Left cardiac atrium (tissue), 4 donors: ENCODE data around the gene PPP3CB. TPM values are rescaled to one million over a fixed set of nuclear protein-coding genes. Genes with fewer than 3 reads are reported as not detected.

ENCODE experiments used
- ATAC-seq, 2 donors: fragments of 200-7000 bp; cut with Tn5 transposase; one replicate each; pipeline ENCODE4 v1.9.1; 2020; ENCODE audit warnings: mild to moderate bottlenecking in 2 of 2, moderate library complexity in 2 of 2
- DNase-seq: peaks from one replicate; pipeline ENCODE4 v3.0.0-alpha.2; 2020
- intact Hi-C, 2 donors: fragments of 100-400 bp; cut with DNase I; formaldehyde crosslinking; loops; one replicate each; pipeline versions ENCODE4 v1.14.1 to v1.15.1; 2022 to 2023
- total RNA-seq, 2 donors: library from RNA; stranded (reverse); fragmentation: NEBNext Ultra II Directional; extraction: Animal tissue kit (Norgen Biotek cat#: 25700); gene quantifications; one replicate each; pipeline ENCODE4 v1.2.1, GENCODE V29; 2021
- donor health status: DM: no; HTN: yes; CAD: no.
- donor health status: DM: no; HTN: yes; CAD: no; lungs with severe emphysema.
- donor health status: DM: yes; HTN: yes; CAD: no.
- donor health status: Dilated cardiomyopathy.

The PPP3CB gene
- total RNA-seq, 2 donors from 2014 or later, result 44.0 to 45.7 TPM

DNA sequence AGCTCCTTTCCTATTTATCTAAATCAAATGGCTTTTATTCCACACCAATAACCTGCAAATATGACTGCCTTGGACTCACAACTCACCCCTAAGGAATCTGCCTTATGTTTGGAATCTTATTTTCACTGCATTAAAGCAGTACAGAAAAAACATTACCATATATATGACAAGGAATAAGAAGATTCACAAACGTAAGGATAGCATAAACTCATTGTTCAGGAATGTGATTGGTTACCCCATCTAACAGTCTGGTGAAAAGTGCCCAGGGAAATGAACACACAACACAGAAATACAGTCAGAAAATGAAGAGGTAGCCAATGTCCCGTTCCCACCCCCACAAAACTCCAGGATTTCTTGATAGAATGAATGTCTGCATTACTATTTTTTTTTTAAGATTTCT lies 2.0 kb downstream of the PPP3CB start:
- no peak for DNase-seq
- ATAC-seq, result no peak
- intact Hi-C loops, result no loop called here

DNA sequence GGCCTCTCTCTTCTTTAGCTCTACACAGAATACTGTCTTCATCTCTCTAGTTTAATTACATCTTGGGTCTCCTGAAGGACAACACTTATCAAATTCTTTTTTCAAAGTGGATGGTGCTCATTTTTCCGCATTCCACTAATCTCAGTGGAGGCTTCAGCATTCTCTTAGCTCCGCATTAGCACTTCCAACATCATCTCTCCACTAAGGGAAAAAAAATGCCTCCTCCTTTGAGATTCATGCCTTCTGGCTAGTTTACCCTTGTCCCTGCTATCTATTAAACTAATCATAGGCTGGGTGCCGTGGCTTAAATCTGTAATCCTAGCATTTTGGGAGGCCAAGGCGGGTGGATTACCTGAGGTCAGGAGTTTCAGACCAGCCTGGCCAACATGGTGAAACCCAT lies 9.2 kb downstream of the PPP3CB start:
- DNase-seq (no peak), ATAC-seq (no peak)
- intact Hi-C loops, result no loop called here

DNA sequence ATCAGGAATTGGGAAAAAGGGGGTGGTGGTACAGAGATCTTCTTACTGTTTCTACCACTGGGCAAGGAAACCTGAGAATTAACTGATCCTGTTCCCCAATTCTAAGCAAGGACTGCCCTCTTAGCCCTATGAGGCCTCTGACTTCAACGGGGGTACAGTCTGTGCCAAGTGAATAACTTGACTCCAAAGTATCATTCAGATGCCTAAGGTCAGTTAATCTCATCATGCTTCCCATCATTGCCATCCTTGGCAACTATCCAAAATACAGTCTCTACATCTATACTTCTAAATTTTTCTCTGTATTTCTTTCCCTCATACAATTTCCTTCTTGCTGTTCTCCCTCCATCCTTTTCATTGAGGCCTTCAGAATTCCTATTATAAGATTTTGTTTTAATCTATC lies 10.5 kb downstream of the PPP3CB start:
- intact Hi-C loops, result no loop called here
- ATAC-seq, result no peak
- no peak for DNase-seq

DNA sequence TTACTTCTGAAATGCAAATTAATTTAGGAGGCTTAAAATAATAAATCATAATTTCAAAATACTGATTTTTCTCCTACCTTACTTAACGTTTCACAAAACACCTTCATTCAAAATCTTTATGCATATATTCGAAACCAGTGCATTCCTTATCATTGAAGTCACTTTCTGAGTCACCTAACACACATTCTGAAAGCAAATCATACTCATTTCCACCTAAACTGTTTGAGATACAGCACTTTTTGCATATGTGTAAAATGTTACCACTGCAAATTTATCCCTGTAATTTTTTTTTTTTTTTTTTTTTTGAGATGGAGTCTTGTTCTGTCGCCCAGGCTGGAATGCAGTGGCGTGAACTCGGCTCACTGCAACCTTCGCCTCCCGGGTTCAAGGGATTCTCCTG lies 15.7 kb downstream of the PPP3CB start:
- no peak for ATAC-seq
- DNase-seq, result no peak
- intact Hi-C loops, result no loop called here

DNA sequence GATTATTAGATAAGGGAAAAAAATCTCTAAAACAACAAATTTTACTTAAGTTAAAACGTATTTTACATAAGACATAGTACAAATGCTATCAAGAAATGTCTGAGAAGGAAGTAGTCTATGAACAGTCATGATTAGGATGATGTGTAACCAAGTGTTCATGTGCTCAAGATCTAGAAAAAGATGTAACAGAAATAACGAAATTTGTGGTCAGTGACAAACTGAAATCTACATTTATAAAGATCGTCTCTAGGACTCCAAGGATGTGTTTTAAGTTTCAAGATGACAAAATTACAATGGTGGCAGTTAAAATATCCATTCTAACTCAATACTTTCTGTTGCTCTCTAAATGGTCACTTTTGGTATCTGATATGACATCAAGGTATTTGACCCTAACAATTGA lies 17.2 kb downstream of the PPP3CB start:
- intact Hi-C loops, result no loop called here
- ATAC-seq (no peak), DNase-seq (no peak)

DNA sequence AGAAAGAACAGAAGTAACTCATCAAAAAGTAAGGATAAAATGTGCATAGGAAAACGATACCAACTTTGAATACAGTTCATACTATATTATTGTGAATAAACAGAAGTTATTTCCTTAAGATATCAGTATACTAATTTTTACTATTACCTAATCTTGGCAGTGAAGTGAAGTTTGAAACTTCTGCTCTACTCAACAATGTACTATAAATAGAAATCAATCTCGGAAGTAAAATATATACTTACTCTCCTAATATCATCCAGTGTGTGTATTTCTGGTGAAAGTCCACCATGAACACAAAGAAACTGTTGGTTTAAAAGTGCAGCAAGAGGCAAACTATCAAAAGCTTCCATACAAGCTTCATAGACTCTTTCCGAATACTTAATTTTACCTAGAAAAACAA lies 24.6 kb downstream of the PPP3CB start:
- DNase-seq, result no peak
- intact Hi-C loops, result no loop called here
- ATAC-seq, result no peak

DNA sequence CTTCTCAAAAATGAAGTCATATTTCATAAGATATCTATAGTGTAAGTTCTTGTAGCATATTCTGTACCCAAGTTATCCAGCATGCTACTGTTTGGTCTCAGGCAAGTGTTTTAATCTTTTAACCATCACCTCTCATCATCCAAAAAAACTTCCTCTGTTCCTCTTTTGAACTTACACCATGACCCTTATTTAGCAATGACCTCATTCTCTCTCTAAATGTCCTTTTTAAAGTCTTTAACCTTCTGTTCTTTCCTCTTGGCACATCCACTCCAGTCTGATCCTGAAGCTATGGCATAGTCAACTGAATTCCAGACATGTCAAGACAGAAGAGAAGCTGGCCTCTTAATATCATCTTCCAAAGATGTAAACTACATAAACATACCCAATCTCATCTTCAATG lies 26.2 kb downstream of the PPP3CB start:
- DNase-seq (no peak), ATAC-seq (peak; percentile 74 to 80)
- intact Hi-C loops, result no loop called here

DNA sequence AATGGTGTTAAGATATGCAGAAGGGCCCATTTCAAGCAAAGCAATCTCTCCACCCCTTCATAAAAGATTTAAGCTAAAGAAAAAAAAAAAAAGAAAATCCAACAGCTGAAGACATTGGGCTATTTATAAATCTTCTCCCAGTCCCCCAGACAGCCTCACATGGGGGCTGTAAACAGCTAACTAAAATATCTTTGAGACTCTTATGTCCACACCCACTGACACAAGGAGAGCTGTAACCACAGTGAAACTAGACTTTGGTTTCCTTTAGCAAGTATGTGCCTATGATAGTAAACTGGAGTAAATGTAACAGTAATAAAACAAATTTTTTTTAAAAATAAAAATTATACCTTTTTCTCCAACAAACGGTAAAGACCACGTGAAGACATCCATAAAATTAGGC lies 28.6 kb downstream of the PPP3CB start:
- no peak for ATAC-seq
- intact Hi-C loops, result no loop called here
- DNase-seq, result no peak

DNA sequence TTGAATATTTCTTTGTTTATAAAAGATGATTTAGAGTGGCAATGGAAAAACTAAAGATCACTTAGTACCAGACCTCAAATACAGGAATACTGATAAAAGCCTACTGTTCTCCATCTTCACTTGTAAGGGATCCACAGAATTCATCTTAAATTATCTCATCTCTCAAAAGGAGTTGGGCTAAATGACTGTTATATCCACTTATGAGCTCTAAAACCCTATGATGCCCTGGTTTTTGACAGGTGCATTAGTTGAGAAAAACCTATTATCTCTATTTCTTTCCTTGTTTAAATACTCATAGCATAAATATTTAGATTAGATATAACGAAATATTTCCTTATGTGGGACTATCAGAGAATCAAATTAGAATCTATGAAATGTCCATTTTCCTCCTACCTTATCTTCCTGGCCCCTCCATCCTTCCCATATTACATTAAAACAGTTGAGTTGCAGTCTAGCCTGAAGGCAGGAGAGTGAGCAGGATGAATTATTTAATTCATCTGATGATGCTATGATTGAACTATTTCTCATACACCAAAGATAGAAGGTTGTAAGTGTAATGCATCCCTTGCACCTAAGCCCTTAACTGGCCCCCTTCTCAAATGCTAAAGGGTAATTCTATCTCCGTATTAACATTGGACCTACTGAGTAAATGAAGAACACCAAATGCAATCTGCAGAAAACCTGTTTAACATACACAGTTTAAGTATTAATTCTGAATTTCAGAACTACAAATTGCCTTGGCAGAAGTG lies 29.7 kb downstream of the PPP3CB start:
- DNase-seq (no peak), ATAC-seq (no peak)
- intact Hi-C loops, result no loop called here

DNA sequence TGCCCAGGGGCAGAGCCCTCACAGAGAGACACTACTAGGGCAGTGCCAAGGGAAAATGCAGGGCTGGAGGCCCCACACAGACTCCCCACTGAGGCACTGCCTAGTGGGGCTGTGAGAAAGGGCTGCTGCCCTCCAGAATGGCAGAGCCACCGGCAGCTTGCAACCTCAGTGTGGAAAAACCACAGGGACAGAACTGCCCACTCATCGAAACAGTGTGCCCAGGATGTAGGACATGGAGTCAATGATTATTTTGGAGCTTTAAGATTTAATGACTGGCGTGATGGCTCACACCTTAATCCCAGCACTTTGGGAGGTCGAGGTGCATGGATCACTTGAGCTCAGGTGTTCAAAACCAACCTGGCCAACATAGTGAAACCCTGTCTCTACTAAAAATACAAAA lies 34.9 kb downstream of the PPP3CB start:
- no peak for DNase-seq
- intact Hi-C loops, result no loop called here
- ATAC-seq, result no peak

DNA sequence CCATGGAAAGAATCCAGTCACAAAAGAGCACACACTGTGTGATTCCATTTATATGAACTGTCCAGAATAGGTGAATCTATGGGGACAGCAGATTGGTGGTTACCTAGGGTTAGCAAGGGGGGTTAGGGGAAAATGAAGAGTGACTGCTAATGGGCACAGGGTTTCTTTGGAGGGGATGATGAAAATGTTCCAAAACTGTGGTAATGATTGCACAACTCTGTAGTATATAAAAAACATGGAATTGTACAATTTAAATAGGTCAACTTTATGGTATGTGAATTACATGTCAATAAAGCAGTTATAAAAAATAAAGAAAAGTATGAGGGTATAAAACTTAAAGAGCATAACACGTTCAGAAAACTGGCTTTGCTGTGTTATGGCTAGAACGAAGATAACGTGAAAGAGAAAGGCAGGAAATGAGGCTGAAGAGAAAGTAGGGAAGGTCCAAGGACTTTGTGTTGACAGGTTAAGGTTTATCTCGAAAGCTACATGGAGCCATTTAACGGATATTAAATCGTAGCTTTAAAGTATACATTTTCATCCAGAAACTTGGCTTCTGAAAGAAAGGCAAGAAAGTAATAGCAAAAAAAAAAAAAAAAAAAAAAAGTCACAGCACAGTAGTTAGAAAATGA lies 36.0 kb downstream of the PPP3CB start:
- no peak for ATAC-seq
- intact Hi-C loops, result no loop called here
- no peak for DNase-seq

DNA sequence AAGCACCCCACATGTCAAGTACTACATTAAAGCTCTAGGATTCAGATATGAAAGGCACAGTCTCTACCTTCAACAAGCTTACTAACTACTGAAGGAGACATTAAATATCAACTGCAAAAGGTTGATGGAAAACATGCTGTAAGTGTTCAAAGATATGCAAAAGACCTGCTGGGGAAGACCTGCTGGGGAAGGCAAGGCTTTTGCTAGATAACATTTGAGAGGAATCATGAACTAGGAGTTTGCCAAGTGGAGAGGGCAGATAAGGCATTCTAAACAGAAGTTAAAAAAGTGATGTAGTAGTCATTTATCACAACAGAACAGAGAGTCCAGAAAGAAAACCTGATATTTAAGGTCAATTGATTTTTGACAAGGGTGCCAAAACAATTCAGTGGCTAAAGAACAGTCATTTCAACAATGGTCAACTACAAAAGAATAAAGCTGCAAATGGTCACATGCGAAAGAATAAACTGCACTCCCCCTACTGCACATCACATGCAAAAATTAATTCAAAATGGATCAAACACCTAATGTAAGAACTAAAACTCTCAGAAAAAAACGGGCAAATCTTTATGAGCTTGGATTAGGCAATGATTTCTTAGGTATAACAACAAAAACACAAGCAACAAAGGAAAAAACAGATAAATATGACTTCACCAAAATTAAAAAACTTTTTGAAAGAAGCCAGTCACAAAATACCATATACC lies 39.5 kb downstream of the PPP3CB start:
- intact Hi-C loops, result no loop called here
- no peak for ATAC-seq
- no peak for DNase-seq

DNA sequence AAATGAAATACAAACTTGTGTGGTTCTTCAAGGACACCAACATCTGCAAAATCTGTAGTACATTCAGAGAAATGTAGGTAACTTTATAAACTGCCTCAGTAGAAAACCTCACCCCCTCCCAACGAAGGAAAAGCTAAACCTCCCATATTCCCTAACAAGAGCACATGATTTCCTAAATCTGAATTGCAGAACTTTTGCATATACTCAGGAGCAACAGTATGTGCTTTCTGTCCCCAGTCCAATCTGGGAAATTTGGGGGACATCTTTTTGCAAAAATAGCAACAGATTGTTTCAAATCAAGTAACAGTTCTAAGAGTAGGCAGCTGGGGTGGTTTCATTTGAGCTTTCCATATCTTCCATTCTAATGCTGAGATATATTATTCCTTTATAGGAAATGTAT lies 46.7 kb downstream of the PPP3CB start:
- no peak for ATAC-seq
- intact Hi-C loops, result no loop called here

DNA sequence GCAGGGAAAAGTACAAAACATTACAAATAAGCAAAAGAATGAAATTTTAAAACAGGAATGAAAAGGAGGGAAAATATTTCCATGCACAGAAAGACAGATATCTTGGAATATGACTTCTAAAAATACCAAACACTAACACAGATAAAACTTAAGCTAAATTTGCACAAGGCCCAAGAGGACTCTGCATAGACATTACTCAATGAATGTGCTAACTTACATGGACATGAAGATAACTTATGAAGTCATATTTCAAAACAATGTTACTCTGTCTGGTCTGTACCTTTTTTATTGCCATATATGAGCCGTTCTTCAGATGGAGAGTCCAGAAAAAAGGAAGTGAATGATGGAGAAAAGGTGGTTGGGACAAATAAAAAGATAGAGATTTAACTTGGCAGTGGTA lies 47.4 kb downstream of the PPP3CB start:
- intact Hi-C loops, result no loop called here
- DNase-seq (no peak), ATAC-seq (no peak)

More for the DNA sequence above, 46.7 kb downstream of the PPP3CB start:
- no peak for DNase-seq

DNA sequence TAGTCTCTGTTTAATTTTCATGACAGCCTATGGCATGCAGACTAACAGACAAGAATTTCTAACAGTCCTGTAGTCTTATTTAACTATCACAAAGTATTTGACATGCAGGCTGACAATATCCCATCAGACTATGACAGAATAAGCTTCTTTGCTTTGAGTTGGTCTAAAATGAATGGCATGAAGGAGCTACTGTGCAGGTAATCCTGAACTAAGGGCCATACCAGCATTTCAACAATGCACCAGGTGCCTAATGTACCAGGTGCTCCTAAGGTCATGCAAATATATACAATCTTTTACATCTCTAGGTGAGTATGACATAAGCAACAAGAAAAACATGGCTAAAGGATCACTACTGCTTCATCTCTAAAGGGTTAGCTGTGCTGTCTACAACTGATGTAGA lies 48.9 kb downstream of the PPP3CB start:
- intact Hi-C loops, result no loop called here
- DNase-seq (no peak), ATAC-seq (no peak)

DNA sequence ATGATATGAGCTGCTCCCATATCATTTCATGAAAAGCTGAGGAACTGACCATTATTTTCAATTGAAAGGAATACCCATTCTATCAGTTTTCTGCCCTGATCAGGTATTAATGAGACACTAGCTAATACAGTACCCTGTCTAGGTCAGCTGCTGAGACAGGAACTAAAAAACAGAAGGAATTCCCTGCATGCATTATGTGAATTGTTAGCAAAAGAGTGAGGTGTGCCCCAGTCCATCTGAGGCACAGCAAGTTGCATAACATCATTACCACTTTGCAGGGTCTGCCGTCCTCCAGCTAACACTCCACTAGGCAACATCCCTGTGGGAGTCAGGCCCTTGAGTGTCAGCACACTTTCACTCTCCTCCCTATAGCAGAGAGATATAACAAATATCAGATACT lies 51.4 kb downstream of the PPP3CB start:
- intact Hi-C loops, result no loop called here
- DNase-seq (no peak), ATAC-seq (no peak)

DNA sequence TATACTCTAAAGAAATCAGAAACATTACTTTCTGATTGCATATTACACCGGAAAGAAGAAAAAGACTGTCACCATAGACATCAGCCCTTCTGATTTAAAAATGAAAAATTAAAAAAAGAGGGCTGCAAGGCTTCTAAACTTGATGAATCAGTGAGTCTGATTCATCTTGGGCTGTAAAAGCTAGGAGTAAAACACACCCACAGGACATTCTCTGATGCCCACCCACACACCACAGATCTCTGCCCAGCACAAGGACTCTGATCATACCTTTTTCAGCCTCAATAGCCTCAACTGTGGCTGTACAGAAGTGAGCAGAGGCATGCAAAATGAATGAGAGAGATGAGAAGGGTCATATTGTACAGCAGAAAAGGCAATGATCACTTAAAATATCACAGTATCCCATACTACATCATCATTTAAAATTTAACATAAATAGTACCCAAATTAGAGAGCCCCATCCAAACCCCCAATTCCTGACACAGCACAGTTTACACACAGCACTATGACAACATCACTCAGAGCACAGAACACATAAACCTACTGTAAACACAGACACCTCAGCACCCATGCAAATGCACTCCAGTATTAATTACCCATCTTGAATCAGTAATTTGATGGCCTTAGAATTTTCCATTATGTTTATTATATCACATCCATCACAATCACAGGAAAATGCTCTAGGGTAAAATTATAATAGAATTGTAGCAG lies 56.1 kb downstream of the PPP3CB start:
- no peak for DNase-seq
- ATAC-seq, result peak in 1 of 2 donors; percentile 81
- intact Hi-C loops, result no loop called here

DNA sequence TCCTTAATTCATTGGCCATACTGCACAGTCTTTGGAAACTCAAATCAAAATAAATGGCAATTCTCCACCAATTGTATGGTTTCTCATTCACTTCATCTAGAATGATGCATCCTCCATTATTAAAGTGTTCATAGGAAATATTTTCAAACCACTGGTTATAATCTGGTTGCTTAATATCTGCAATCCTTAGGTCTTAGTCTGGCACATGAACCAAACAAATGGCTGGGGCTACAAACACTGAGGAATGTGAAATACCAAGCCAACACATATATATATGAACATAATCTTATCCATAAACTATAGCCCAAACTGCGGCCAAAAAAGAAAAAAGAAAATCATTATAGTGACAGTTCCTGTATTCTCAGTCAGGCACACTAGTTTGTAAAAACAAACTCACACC lies 56.8 kb downstream of the PPP3CB start:
- no peak for DNase-seq
- ATAC-seq, result no peak
- intact Hi-C loops, result no loop called here

DNA sequence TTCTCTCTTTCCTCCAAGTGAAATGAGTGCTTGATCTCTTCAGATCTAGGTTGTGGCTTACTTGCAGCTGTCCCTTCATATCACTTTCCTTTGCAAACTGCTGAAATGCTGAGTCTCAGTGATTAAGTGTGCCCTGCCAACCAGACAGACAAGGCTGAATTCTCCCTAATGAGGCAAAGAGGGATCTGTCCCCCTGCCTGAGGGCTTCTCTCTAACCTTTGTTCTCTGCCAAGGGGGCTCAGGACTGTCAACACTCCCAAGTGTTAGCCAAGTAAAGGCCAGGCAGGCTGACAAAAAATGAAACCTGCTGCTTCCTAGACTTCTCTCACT lies 62.3 kb downstream of the PPP3CB start, which contains the start of gene MSS51:
Gene MSS51, minus strand, starts transcription at position 24 of the 330 bp plus-strand sequence. CDS start 5,277 bp downstream, outside the sequence.
- DNase-seq, result peak; percentile 29
- ATAC-seq, result peak; percentile 95 to 96
- intact Hi-C loops, result no loop called here
